ENCODE data around the gene ITGA4. TPM values are rescaled to one million over a fixed set of nuclear protein-coding genes. Genes with fewer than 3 reads are reported as not detected.

Gene ITGA4
- total RNA-seq, 1 donor from 2014 or later: 24.0 TPM

- DNase-seq (no peak), ATAC-seq (no peak)
- Histone ChIP-seq H3K4me1 (no peaks in the 10 kb centered on the region), H3K36me3 (no peaks in the 10 kb centered on the region), H3K27ac (no peak overlapping the region), H3K27me3 (ENCODE audit: low read depth) (no peaks in the 10 kb centered on the region), H3K4me3 (no peak overlapping the region), H3K9me3 (no peaks in the 10 kb centered on the region)
- TF ChIP-seq CTCF (IDR thresholded peaks at IDR 0.05): no peak
- intact Hi-C loops (cut with DNase I): no loop called here
These were observed 112.9 kb downstream of the ITGA4 start for GRCh38 chr2:181570059-181570458.

GRCh38 chr2:181570833-181571661 lies 113.9 kb downstream of the ITGA4 start:
- ATAC-seq (no peak), DNase-seq (no peak)
- Histone ChIP-seq H3K4me3 (no peak overlapping the region), H3K27me3 (ENCODE audit: low read depth) (no peaks in the 10 kb centered on the region), H3K4me1 (no peaks in the 10 kb centered on the region), H3K9me3 (no peaks in the 10 kb centered on the region), H3K27ac (no peak overlapping the region), H3K36me3 (no peaks in the 10 kb centered on the region)
- TF ChIP-seq CTCF (IDR thresholded peaks at IDR 0.05): peak; percentile 16
- intact Hi-C loops (cut with DNase I): no loop called here

GRCh38 chr2:181573140-181573736 lies 116.1 kb downstream of the ITGA4 start:
- ATAC-seq (no peak), DNase-seq (no peak)
- Histone ChIP-seq H3K36me3 (no peaks in the 10 kb centered on the region), H3K27ac (no peak overlapping the region), H3K9me3 (no peaks in the 10 kb centered on the region), H3K27me3 (ENCODE audit: low read depth) (no peaks in the 10 kb centered on the region), H3K4me1 (no peaks in the 10 kb centered on the region), H3K4me3 (no peak overlapping the region)
- intact Hi-C loops (cut with DNase I): no loop called here
- peak; percentile 38 for TF ChIP-seq CTCF (IDR thresholded peaks at IDR 0.05)

- no peak for TF ChIP-seq CTCF (IDR thresholded peaks at IDR 0.05)
- Histone ChIP-seq H3K36me3 (no peaks in the 10 kb centered on the region), H3K27me3 (ENCODE audit: low read depth) (no peaks in the 10 kb centered on the region), H3K4me1 (no peaks in the 10 kb centered on the region), H3K4me3 (no peak overlapping the region), H3K9me3 (no peaks in the 10 kb centered on the region), H3K27ac (no peak overlapping the region)
- intact Hi-C loops (cut with DNase I): no loop called here
- DNase-seq (no peak), ATAC-seq (no peak)
These were observed 117.1 kb downstream of the ITGA4 start for GRCh38 chr2:181574321-181574720.

- ATAC-seq: no peak
- no peak overlapping the region for H3K27ac ChIP-seq
- H3K4me1 ChIP-seq: no peaks in the 10 kb centered on the region
These were observed 118.0 kb downstream of the ITGA4 start for GRCh38 chr2:181575024-181575649.

More at GRCh38 chr2:181575024-181575649, 118.0 kb downstream of the ITGA4 start:
- DNase-seq: no peak
- Histone ChIP-seq H3K27me3 (ENCODE audit: low read depth) (no peaks in the 10 kb centered on the region), H3K36me3 (no peaks in the 10 kb centered on the region), H3K9me3 (no peaks in the 10 kb centered on the region), H3K4me3 (no peak overlapping the region)
- TF ChIP-seq CTCF (IDR thresholded peaks at IDR 0.05): no peak
- intact Hi-C loops (cut with DNase I): no loop called here

Data from lower lobe of right lung (tissue), 2 donors.